ENCODE results near the gene OR2C3.

Gene OR2C3

GRCh38 chr1:247557926-247558674 lies 21.9 kb upstream of the OR2C3 start:
- in situ Hi-C loops (cut with MboI; ENCODE audit: low pct_unique_long_range_greater_than_20kb, low sequenced_read_pairs, unreplicated experiment): no loop called here
- DNase-seq (ENCODE audit: low spot score): no peak
- TF ChIP-seq CTCF (IDR thresholded peaks at IDR 0.05; ENCODE audit: extremely low read depth, insufficient read depth, missing control alignments): no peak

GRCh38 chr1:247552231-247552630 lies 16.0 kb upstream of the OR2C3 start:
- no peak for TF ChIP-seq CTCF (IDR thresholded peaks at IDR 0.05; ENCODE audit: extremely low read depth, insufficient read depth, missing control alignments)
- no peak for DNase-seq (ENCODE audit: low spot score)
- in situ Hi-C loops (cut with MboI; ENCODE audit: low pct_unique_long_range_greater_than_20kb, low sequenced_read_pairs, unreplicated experiment): no loop called here

- in situ Hi-C loops (cut with MboI; ENCODE audit: low pct_unique_long_range_greater_than_20kb, low sequenced_read_pairs, unreplicated experiment): no loop called here
- no peak for DNase-seq (ENCODE audit: low spot score)
- no peak for TF ChIP-seq CTCF (IDR thresholded peaks at IDR 0.05; ENCODE audit: extremely low read depth, insufficient read depth, missing control alignments)
These were observed 15.5 kb upstream of the OR2C3 start for GRCh38 chr1:247551721-247552120.

GRCh38 chr1:247548769-247549182 lies 12.5 kb upstream of the OR2C3 start, which contains the start of gene GCSAML:
GCSAML (plus strand) TSS chr1:247549134; CDS start chr1:247549192, 58 bp downstream.
- TF ChIP-seq CTCF (IDR thresholded peaks at IDR 0.05; ENCODE audit: extremely low read depth, insufficient read depth, missing control alignments): no peak
- DNase-seq (ENCODE audit: low spot score): no peak
- in situ Hi-C loops (cut with MboI; ENCODE audit: low pct_unique_long_range_greater_than_20kb, low sequenced_read_pairs, unreplicated experiment): no loop called here

- in situ Hi-C loops (cut with MboI; ENCODE audit: low pct_unique_long_range_greater_than_20kb, low sequenced_read_pairs, unreplicated experiment): no loop called here
- no peak for TF ChIP-seq CTCF (IDR thresholded peaks at IDR 0.05; ENCODE audit: extremely low read depth, insufficient read depth, missing control alignments)
- no peak for DNase-seq (ENCODE audit: low spot score)
These were observed 11.9 kb upstream of the OR2C3 start for GRCh38 chr1:247548092-247548491.

- no peak for DNase-seq (ENCODE audit: low spot score)
- no peak for TF ChIP-seq CTCF (IDR thresholded peaks at IDR 0.05; ENCODE audit: extremely low read depth, insufficient read depth, missing control alignments)
- in situ Hi-C loops (cut with MboI; ENCODE audit: low pct_unique_long_range_greater_than_20kb, low sequenced_read_pairs, unreplicated experiment): no loop called here
These were observed 6.6 kb upstream of the OR2C3 start for GRCh38 chr1:247542811-247543210.
